Esophagus squamous epithelium (tissue), 5 donors: Measurements from ENCODE around the gene SLC11A1. TPM values are rescaled to one million over a fixed set of nuclear protein-coding genes. Genes with fewer than 3 reads are reported as not detected.

Experiments
- DNase-seq: peaks from one replicate; lab custom pipeline; 2025; lab: John Stamatoyannopoulos, UW
- H3K27ac ChIP-seq, 4 donors: fragments of 200-600 bp; sonication (generic); one replicate each; pipeline ENCODE4 v1.5.1; 2016 to 2019; ENCODE audit warnings: mild to moderate bottlenecking in 1 of 4
- H3K27me3 ChIP-seq, 4 donors: fragments of 200-600 bp; sonication (generic); 1 replicate in 3 of 4; 2 replicates in 1 of 4; pipeline versions ENCODE4 v1.5.1 to v1.6.0; 2017 to 2021; ENCODE audit warnings: antibody characterized with exemption in 1 of 4
- H3K36me3 ChIP-seq, 3 donors: fragments of 200-600 bp; sonication (generic); one replicate each; pipeline ENCODE4 v1.5.1; 2016 to 2019
- H3K4me1 ChIP-seq, 3 donors: fragments of 200-600 bp; sonication (generic); one replicate each; pipeline ENCODE4 v1.5.1; 2017 to 2019
- H3K4me3 ChIP-seq, 4 donors: fragments of 200-600 bp; sonication (generic); 1 replicate in 3 of 4; 2 replicates in 1 of 4; pipeline ENCODE4 v1.5.1; 2016 to 2019; ENCODE audit warnings: mild to moderate bottlenecking in 2 of 4, moderate library complexity in 1 of 4
- H3K9me3 ChIP-seq, 3 donors: fragments of 200-600 bp; sonication (generic); one replicate each; pipeline ENCODE4 v1.5.1; 2016 to 2019
- POLR2A ChIP-seq, 4 donors: fragments of 450-650 bp; IDR thresholded peaks; one replicate each; pipeline ENCODE4 v1.6.1; 2017; ENCODE audit warnings: antibody characterized with exemption in 4 of 4, mild to moderate bottlenecking in 4 of 4, moderate library complexity in 3 of 4
- WGBS, 2 donors: methylation state at CpG; one replicate each; pipeline ENCODE4 v1.1.5; 2018; 5-methylcytosine and 5-hydroxymethylcytosine counted together
- intact Hi-C: fragments of 100-400 bp; cut with DNase I; formaldehyde crosslinking; loops from one replicate; pipeline ENCODE4 v1.15.0; 2022
- total RNA-seq, 4 donors: library from RNA; depleted of rRNA; stranded (reverse); fragments of >200 nt; gene quantifications; one replicate each; pipeline ENCODE4 v1.1.0, GENCODE V29; 2016
- TF ChIP-seq, protein P1 (sequence below), 6 experiments: fragments of 450-650 bp in 4 of 6; fragments of 200-600 bp in 2 of 6; sonication (generic) in 2 of 6; IDR thresholded peaks; one replicate each; pipeline ENCODE4 v1.5.1; 2016 to 2019; ENCODE audit warnings: antibody characterized with exemption in 6 of 6, mild to moderate bottlenecking in 4 of 6, moderate library complexity in 4 of 6
- donor health status: DM: yes; HTN: yes; CAD: no.

The SLC11A1 gene
- total RNA-seq, 4 donors from 2014 or later, result 1.7 to 10.6 (median 8.7) TPM

DNA sequence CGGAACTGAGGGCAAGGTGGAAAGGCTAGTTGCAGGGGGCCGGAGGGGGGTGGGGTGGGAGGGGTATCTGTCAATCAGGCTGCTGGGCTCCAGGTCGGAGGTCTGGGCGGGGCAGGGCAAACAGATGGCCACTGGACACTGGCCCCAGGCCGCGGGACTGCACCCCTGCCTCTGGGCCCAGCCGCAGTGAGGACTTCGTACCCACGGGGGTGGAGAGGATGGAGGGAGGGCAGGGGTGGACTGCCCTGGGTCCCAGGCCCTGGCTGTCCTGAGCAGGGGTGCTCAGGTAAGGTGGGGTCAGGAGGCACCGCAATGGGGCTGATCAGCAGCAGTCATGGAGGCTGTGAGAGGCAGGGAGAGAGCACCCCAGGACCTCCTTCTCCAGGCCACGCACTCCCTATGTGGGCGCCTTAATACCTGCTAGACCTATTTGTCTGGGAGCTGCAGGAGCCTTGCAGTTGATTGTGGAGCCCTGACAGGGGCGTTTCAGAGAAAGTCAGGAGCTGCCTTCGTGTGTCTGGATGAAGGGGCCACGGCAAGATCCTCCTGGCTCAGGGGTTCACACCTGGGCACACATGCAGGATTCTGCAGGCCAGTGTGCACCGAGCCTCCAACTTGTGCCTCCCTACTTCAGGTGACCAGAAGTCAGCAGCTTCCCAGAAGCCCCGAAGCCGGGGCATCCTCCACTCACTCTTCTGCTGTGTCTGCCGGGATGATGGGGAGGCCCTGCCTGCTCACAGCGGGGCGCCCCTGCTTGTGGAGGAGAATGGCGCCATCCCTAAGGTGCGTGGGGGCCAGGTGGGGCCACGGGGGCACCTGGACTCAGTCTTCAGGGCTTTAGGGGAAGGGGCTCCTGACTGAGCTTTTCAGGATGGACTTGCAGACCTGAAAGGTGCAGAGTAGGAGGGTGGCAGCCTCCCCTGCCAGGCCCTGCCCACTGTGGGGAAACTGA is 19.1 kb downstream of the SLC11A1 start:
- intact Hi-C loops, result loop anchor here (10.0 kb wide), 1 partner anchor 254 kb away; the partner anchor contains the start of genes BCS1L and ZNF142
- H3K36me3 ChIP-seq, result peaks cover 24 to 43% (median 33%) of the 10 kb centered on the region in 3 donors
- TF ChIP-seq, protein P1, sequence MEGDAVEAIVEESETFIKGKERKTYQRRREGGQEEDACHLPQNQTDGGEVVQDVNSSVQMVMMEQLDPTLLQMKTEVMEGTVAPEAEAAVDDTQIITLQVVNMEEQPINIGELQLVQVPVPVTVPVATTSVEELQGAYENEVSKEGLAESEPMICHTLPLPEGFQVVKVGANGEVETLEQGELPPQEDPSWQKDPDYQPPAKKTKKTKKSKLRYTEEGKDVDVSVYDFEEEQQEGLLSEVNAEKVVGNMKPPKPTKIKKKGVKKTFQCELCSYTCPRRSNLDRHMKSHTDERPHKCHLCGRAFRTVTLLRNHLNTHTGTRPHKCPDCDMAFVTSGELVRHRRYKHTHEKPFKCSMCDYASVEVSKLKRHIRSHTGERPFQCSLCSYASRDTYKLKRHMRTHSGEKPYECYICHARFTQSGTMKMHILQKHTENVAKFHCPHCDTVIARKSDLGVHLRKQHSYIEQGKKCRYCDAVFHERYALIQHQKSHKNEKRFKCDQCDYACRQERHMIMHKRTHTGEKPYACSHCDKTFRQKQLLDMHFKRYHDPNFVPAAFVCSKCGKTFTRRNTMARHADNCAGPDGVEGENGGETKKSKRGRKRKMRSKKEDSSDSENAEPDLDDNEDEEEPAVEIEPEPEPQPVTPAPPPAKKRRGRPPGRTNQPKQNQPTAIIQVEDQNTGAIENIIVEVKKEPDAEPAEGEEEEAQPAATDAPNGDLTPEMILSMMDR (IDR thresholded peaks at IDR 0.05), result no peak
- TF ChIP-seq POLR2A (IDR thresholded peaks at IDR 0.05), result no peak
- peaks cover 51 to 86% (median 56%) of the 10 kb centered on the region in 3 donors for H3K4me1 ChIP-seq
- peak overlapping the region; percentile 99 to 100 (median 100) for H3K27ac ChIP-seq
- H3K27me3 ChIP-seq, result no peaks in the 10 kb centered on the region
- peak overlapping the region; percentile 93 to 99 (median 97) for H3K4me3 ChIP-seq
- H3K9me3 ChIP-seq, result no peaks in the 10 kb centered on the region
- no peak for DNase-seq
- WGBS, 2 donors, result 20% methylated on average over 1 of the region's 24 CpGs; no CpG with 5 or more reads in 1 of the 2 donors

DNA sequence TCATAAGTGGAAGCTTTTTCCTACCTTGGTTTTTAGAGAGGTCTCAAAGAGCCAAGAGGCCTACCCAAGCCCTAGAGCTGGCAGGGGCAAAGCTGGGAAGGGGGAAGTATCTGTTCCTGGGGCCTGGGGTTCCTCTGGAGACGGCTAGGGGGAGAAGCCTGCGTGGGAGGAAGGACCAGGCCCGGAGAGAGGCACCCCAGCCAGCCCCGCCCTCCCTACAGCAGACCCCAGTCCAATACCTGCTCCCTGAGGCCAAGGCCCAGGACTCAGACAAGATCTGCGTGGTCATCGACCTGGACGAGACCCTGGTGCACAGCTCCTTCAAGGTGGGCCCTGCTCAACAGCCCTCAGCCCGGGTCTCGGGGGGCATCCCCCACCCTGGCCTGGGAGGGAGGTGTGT is 19.8 kb downstream of the SLC11A1 start:
- no peaks in the 10 kb centered on the region for H3K27me3 ChIP-seq
- peak overlapping the region; percentile 99 to 100 (median 100) for H3K27ac ChIP-seq
- peaks cover 54 to 85% (median 55%) of the 10 kb centered on the region in 3 donors for H3K4me1 ChIP-seq
- intact Hi-C loops, result loop anchor here (10.0 kb wide), 1 partner anchor 253 kb away; the partner anchor contains the start of genes BCS1L and ZNF142
- TF ChIP-seq POLR2A (IDR thresholded peaks at IDR 0.05), result no peak
- TF ChIP-seq, protein P1 (IDR thresholded peaks at IDR 0.05), result no peak
- 49% methylated on average over 6 of the region's 9 CpGs; no CpG with 5 or more reads in 1 of the 2 donors for WGBS, 2 donors
- H3K9me3 ChIP-seq, result no peaks in the 10 kb centered on the region
- peaks cover 24 to 43% (median 33%) of the 10 kb centered on the region in 3 donors for H3K36me3 ChIP-seq
- DNase-seq, result no peak
- H3K4me3 ChIP-seq, result peak overlapping the region; percentile 93 to 99 (median 97)

DNA sequence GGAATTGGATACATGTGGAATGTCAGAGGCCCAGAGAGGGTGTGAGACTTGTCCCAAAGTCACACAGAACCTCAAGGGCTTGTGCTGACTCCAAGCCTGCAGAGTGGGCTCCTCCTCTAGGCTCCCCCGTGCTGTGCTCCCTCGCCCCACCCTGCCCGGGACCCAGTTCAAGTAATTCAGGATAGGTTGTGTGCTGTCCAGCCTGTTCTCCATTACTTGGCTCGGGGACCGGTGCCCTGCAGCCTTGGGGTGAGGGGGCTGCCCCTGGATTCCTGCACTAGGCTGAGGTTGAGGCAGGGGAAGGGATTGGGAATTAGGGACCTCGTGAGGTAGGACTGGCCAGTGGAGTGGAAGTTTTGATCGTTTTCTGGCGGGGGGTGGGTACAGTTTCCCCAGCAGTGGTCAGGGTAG is 20.4 kb downstream of the SLC11A1 start:
- Histone ChIP-seq H3K9me3 (no peaks in the 10 kb centered on the region), H3K36me3 (peaks cover 24 to 43% (median 33%) of the 10 kb centered on the region in 3 donors), H3K27me3 (no peaks in the 10 kb centered on the region), H3K27ac (peak overlapping the region; percentile 99 to 100 (median 100)), H3K4me1 (peaks cover 53 to 85% (median 56%) of the 10 kb centered on the region in 3 donors), H3K4me3 (peak overlapping the region in 2 of 4 donors; percentile 96 to 98)
- TF ChIP-seq, protein P1 (IDR thresholded peaks at IDR 0.05), result no peak
- no peak for TF ChIP-seq POLR2A (IDR thresholded peaks at IDR 0.05)
- 47% methylated on average over 3 of the region's 8 CpGs; no CpG with 5 or more reads in 1 of the 2 donors for WGBS, 2 donors
- no peak for DNase-seq
- intact Hi-C loops, result loop anchor here (10.0 kb wide), 1 partner anchor 252 kb away; the partner anchor contains the start of genes BCS1L and ZNF142

DNA sequence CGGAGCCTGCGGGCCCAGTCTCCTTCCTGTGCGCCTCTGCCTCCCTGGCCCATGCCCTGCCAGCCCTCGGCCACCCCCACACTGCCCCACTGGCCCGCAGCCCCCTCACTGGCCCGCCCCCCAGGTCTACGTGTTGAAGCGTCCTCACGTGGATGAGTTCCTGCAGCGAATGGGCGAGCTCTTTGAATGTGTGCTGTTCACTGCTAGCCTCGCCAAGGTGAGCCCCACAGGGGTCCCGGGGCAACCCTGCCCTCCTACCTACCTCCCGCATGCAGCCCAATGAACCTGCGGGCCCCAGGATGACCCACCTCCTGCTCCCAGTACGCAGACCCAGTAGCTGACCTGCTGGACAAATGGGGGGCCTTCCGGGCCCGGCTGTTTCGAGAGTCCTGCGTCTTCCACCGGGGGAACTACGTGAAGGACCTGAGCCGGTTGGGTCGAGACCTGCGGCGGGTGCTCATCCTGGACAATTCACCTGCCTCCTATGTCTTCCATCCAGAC is 20.9 kb downstream of the SLC11A1 start:
- intact Hi-C loops, result loop anchor here (10.0 kb wide), 1 partner anchor 252 kb away; the partner anchor contains the start of genes BCS1L and ZNF142
- Histone ChIP-seq H3K9me3 (no peaks in the 10 kb centered on the region), H3K4me3 (peak overlapping the region in 1 of 4 donors; percentile 96), H3K27me3 (no peaks in the 10 kb centered on the region), H3K27ac (peak overlapping the region in 3 of 4 donors; percentile 99 to 100 (median 100)), H3K36me3 (peaks cover 24 to 43% (median 33%) of the 10 kb centered on the region in 3 donors), H3K4me1 (peaks cover 49 to 85% (median 57%) of the 10 kb centered on the region in 3 donors)
- 94% methylated on average over 9 of the region's 26 CpGs; no CpG with 5 or more reads in 1 of the 2 donors for WGBS, 2 donors
- TF ChIP-seq, protein P1 (IDR thresholded peaks at IDR 0.05), result no peak
- no peak for TF ChIP-seq POLR2A (IDR thresholded peaks at IDR 0.05)
- DNase-seq, result no peak
